ENCODE measurements around the gene PIN4.
"Not testable (repeated sequence)": the region's sequence is repeated elsewhere in the genome, so short reads cannot be mapped to it uniquely, and the experiment has no call there.

PIN4 gene

DNA sequence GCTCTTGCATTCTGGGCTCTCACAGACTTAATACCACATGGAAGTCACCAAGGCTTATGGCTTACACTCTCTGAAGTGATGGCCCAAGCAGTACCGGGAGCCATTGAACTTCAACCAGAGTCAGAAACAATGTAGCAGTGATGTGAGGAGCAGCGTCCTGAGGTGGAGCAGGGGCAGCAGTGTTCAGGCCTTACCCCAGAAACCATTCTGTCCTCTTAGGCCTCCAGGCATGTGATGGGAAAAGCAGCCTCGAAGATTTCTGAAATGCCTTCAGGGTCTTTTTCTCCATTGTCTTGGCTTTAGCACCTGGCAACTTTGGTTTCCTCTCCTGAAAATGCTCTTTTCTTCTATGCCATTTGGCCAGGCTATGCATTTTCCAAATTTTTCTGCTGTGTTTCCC is 22.8 kb upstream of the PIN4 start:
- POLR2A ChIA-PET, result no interaction called here
- CTCF ChIA-PET, result no interaction called here
- no peak for DNase-seq (ENCODE audit: low read depth, low spot score)
- no peak overlapping the region for H3K4me3 ChIP-seq (ENCODE audit: low read depth, low read length)
- TF ChIP-seq, protein P1, sequence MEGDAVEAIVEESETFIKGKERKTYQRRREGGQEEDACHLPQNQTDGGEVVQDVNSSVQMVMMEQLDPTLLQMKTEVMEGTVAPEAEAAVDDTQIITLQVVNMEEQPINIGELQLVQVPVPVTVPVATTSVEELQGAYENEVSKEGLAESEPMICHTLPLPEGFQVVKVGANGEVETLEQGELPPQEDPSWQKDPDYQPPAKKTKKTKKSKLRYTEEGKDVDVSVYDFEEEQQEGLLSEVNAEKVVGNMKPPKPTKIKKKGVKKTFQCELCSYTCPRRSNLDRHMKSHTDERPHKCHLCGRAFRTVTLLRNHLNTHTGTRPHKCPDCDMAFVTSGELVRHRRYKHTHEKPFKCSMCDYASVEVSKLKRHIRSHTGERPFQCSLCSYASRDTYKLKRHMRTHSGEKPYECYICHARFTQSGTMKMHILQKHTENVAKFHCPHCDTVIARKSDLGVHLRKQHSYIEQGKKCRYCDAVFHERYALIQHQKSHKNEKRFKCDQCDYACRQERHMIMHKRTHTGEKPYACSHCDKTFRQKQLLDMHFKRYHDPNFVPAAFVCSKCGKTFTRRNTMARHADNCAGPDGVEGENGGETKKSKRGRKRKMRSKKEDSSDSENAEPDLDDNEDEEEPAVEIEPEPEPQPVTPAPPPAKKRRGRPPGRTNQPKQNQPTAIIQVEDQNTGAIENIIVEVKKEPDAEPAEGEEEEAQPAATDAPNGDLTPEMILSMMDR (IDR thresholded peaks at IDR 0.05; ENCODE audit: insufficient read depth, low read length, missing control alignments), result no peak

DNA sequence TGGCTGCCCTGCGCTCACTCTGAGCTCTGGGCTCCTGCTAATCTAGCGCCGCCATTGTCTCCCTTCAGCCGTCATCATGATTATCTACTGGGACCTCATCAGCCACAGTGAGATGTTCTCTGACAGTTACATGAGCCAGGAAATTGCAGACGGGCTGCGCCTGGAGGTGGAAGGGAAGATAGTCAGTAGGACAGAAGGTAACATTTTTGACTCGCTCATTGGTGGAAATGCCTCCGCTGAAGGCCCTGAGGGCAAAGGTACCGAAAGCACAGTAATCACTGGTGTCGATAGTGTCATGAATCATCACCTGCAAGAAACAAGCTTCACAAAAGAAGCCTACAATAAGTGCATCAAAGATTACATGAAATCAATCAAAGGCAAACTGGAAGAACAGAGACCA is 21.8 kb upstream of the PIN4 start:
- TF ChIP-seq, protein P1 (IDR thresholded peaks at IDR 0.05; ENCODE audit: insufficient read depth, low read length, missing control alignments), result no peak
- H3K4me3 ChIP-seq (ENCODE audit: low read depth, low read length), result no peak overlapping the region
- ChIA-PET POLR2A (no interaction called here), CTCF (no interaction called here)
- no peak for DNase-seq (ENCODE audit: low read depth, low spot score)

DNA sequence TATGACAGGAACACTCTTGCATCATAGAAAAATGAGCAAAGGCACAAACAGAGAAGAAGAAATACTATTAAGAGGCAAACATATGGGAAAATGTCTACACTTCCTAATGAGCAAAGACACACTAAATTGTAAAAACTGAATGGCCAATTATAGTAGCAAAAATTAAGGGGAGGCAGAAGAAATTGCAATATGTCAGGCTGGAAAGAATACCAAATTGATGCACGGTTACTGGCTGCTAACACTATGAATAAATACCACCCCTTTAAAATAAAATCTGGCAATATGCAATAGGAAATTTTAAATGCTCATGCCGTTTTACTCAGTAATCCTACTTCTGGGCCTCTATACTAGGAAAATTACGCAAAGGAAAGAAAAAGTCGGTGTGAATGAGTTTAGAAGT is 16.0 kb upstream of the PIN4 start:
- no peak for DNase-seq (ENCODE audit: low read depth, low spot score)
- CTCF ChIA-PET, result no interaction called here
- POLR2A ChIA-PET, result no interaction called here
- TF ChIP-seq, protein P1 (IDR thresholded peaks at IDR 0.05; ENCODE audit: insufficient read depth, low read length, missing control alignments), result no peak
- H3K4me3 ChIP-seq (ENCODE audit: low read depth, low read length), result no peak overlapping the region

DNA sequence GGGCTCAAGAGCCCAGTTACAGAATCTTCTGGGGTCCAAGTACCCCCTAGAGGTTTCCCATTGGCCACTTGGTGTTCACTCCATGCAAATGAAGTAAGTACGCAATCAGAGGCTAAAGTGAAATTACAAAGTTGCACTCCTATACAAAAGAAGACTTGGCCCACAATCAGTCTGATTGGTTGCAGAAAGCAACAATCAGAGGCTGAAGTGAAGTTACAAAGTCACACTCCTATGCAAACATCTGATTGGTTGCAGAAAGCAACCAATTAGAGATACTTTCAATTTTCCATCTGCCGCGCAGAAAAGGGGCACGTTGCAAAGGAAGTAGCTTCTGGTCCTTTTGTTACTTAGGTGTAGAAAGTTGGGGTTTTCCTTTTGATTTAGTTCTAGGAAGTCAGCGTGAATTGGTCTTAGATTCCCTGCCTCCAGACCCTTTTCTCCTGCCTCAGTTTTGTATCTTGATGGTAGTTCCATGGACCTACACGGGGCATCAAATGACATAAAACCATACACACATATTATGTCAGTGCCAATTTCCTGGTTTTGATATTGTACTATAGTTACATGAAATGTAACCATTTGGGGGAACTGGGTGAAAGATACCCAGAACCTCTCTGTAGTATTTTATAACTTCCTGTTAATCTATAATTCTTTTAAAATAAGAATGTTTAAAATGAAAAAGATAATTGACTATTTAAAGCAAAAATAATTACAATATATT is 12.4 kb upstream of the PIN4 start:
- TF ChIP-seq, protein P1 (IDR thresholded peaks at IDR 0.05; ENCODE audit: insufficient read depth, low read length, missing control alignments), result no peak
- CTCF ChIA-PET, result no interaction called here
- DNase-seq (ENCODE audit: low read depth, low spot score), result no peak

DNA sequence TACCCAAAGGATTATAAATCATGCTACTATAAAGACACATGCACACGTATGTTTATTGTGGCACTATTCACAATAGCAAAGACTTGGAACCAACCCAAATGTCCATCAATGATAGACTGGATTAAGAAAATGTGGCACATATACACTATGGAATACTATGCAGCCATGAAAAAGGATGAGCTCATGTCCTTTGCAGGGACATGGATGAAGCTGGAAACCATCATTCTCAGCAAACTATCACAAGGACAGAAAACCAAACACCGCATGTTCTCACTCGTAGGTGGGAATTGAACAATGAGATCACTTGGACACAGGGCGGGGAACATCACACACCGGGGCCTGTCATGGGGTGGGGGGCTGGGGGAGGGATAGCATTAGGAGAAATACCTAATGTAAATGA is 5.3 kb upstream of the PIN4 start:
- CTCF ChIA-PET; H3K4me3 ChIP-seq (ENCODE audit: low read depth, low read length); POLR2A ChIA-PET; DNase-seq (ENCODE audit: low read depth, low spot score): not testable (repeated sequence)

More for the DNA sequence above, 12.4 kb upstream of the PIN4 start:
- H3K4me3 ChIP-seq (ENCODE audit: low read depth, low read length), result no peak overlapping the region
- POLR2A ChIA-PET, result no interaction called here

DNA sequence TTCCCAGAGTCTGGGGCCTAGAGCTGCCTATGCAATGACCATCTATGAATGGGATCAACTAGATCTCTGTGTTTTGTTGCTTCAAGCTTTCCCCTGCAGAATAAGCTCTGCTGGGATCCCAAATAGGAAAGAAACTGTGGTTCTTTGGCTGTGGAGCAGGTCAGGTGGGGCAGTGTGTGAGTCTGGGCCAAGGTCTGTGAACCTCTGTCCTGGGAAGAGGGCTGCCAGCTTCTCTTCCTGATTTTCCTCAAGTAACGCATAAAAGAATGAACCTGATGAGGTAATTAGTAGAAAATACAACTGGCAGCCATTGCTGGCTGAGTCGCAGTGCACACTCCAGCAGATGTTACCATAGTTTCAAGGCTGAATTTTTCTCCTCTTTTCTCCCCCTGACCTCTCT is 4.6 kb upstream of the PIN4 start:
- POLR2A ChIA-PET, result no interaction called here
- TF ChIP-seq, protein P1 (IDR thresholded peaks at IDR 0.05; ENCODE audit: insufficient read depth, low read length, missing control alignments), result no peak
- CTCF ChIA-PET, result interaction anchor here (0.8 kb wide), 1 partner anchor 26 kb away, joined by 3 read pairs; no protein-coding TSS in a partner anchor
- no peak for DNase-seq (ENCODE audit: low read depth, low spot score)
- no peak overlapping the region for H3K4me3 ChIP-seq (ENCODE audit: low read depth, low read length)

DNA sequence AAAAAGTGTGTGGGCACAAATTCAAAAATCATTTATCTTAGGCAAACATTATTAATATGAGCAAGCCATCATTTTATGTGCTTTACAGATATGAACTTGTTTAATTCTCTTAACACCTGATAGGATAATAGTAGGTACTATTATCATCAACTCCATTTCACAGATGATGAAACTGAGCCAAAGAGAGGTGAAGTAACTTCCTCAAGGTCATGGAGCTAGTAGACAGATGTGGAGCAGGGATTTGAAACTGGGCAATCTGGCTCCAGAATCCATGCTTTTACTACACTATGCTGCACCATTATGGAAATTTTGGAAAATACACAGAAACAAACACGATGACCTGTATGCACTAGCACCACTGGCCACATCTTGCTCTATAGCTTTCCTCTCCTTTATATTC is 1.0 kb upstream of the PIN4 start:
- TF ChIP-seq, protein P1 (IDR thresholded peaks at IDR 0.05; ENCODE audit: insufficient read depth, low read length, missing control alignments), result no peak
- ChIA-PET CTCF (interaction anchor here (1.9 kb wide), 1 partner anchor 159 kb away, joined by 7 read pairs; no protein-coding TSS in a partner anchor), POLR2A (interaction anchor here (1.5 kb wide), 1 partner anchor 49 kb away, joined by 6 read pairs; the partner anchor contains the start of gene RTL5)
- no peak for DNase-seq (ENCODE audit: low read depth, low spot score)
- H3K4me3 ChIP-seq (ENCODE audit: low read depth, low read length), result no peak overlapping the region

Data from AG04449 (cell line).